ENCODE measurements around the gene MOCS1.
A peak's percentile ranks its signal among the peaks of the same experiment; 100 is the strongest.

The MOCS1 gene

GRCh38 chr6:39901116-39901655 lies 33.1 kb downstream of the MOCS1 start:
- no peak for DNase-seq

- DNase-seq = no peak
These were observed 34.5 kb downstream of the MOCS1 start for GRCh38 chr6:39899554-39900295.

- DNase-seq = no peak
These were observed 35.6 kb downstream of the MOCS1 start for GRCh38 chr6:39898625-39899024.

- DNase-seq = no peak
These were observed 36.6 kb downstream of the MOCS1 start for GRCh38 chr6:39897698-39898097.

- DNase-seq = no peak
These were observed 37.6 kb downstream of the MOCS1 start for GRCh38 chr6:39896701-39897100.

- DNase-seq = no peak
These were observed 41.0 kb downstream of the MOCS1 start for GRCh38 chr6:39893286-39893685.

GRCh38 chr6:39892490-39893129 lies 41.7 kb downstream of the MOCS1 start:
- peak in 1 of 2 experiments; percentile 5 for DNase-seq

GRCh38 chr6:39891976-39892375 lies 42.3 kb downstream of the MOCS1 start:
- DNase-seq = no peak

- DNase-seq = no peak
These were observed 42.9 kb downstream of the MOCS1 start for GRCh38 chr6:39891353-39891752.

- no peak for DNase-seq
These were observed 45.0 kb downstream of the MOCS1 start for GRCh38 chr6:39889229-39889628.

GRCh38 chr6:39887692-39888450 lies 46.4 kb downstream of the MOCS1 start:
- DNase-seq = no peak

GRCh38 chr6:39886871-39887270 lies 47.4 kb downstream of the MOCS1 start:
- DNase-seq = no peak

GRCh38 chr6:39885691-39886090 lies 48.6 kb downstream of the MOCS1 start:
- DNase-seq = no peak

- DNase-seq = no peak
These were observed 49.6 kb downstream of the MOCS1 start for GRCh38 chr6:39884696-39885095.

- no peak for DNase-seq
These were observed 51.7 kb downstream of the MOCS1 start for GRCh38 chr6:39882531-39882899.

- DNase-seq = no peak
These were observed 52.3 kb downstream of the MOCS1 start for GRCh38 chr6:39881851-39882530.

GRCh38 chr6:39880594-39880993 lies 53.7 kb downstream of the MOCS1 start:
- no peak for DNase-seq

GRCh38 chr6:39879535-39879934 lies 54.7 kb downstream of the MOCS1 start:
- no peak for DNase-seq

- no peak for DNase-seq
These were observed 57.4 kb downstream of the MOCS1 start for GRCh38 chr6:39876826-39877225.

GRCh38 chr6:39876111-39876510 lies 58.2 kb downstream of the MOCS1 start:
- no peak for DNase-seq

- DNase-seq = no peak
These were observed 60.8 kb downstream of the MOCS1 start for GRCh38 chr6:39873439-39873838.

- DNase-seq = no peak
These were observed 63.3 kb downstream of the MOCS1 start for GRCh38 chr6:39870950-39871349.

- DNase-seq = no peak
These were observed 66.7 kb downstream of the MOCS1 start for GRCh38 chr6:39867592-39867991.
